GM12878 (cell line): ENCODE results near the gene PRM3. TPM values are rescaled to one million over a fixed set of nuclear protein-coding genes. Genes with fewer than 3 reads are reported as not detected.

ENCODE experiments used
- ATF7 ChIP-seq: fragments of 450-650 bp; IDR thresholded peaks from 2 replicates; pipeline ENCODE4 v1.6.1; 2016; ENCODE audit warnings: low read depth, mild to moderate bottlenecking
- CBFB ChIP-seq: IDR thresholded peaks from 2 replicates; pipeline ENCODE4 v1.6.1; 2016; ENCODE audit warnings: antibody characterized with exemption, low read depth
- EED ChIP-seq: sonication (generic); IDR thresholded peaks from 2 replicates; pipeline ENCODE4 v1.6.1; 2016; ENCODE audit warnings: antibody characterized with exemption, low read depth
- EZH2 ChIP-seq: IDR thresholded peaks from 2 replicates; pipeline ENCODE4 v1.6.1; 2012; ENCODE audit warnings: low read depth, mild to moderate bottlenecking, control low read depth, inconsistent platforms, low read length, borderline replicate concordance; ENCODE audit not compliant: control insufficient read depth
- FOXK2 ChIP-seq: fragments of 450-650 bp; IDR thresholded peaks from 2 replicates; pipeline ENCODE4 v1.6.1; 2017; ENCODE audit warnings: mild to moderate bottlenecking, moderate library complexity
- GATAD2B ChIP-seq: fragments of 450-650 bp; conservative IDR thresholded peaks from 2 replicates; pipeline ENCODE4 v1.6.1; 2017; ENCODE audit warnings: low read depth, mild to moderate bottlenecking, moderate library complexity
- HDAC6 ChIP-seq: fragments of 200-600 bp; sonication (generic); IDR thresholded peaks from one replicate; pipeline ENCODE4 v1.8.0; 2017; ENCODE audit warnings: antibody characterized with exemption; ENCODE audit not compliant: unreplicated experiment
- MEF2B ChIP-seq: fragments of 450-650 bp; IDR thresholded peaks from 2 replicates; pipeline ENCODE4 v1.6.1; 2018; ENCODE audit warnings: mild to moderate bottlenecking, moderate library complexity; ENCODE audit not compliant: partially characterized antibody, poor library complexity, severe bottlenecking
- NFIC ChIP-seq: IDR thresholded peaks from 2 replicates; pipeline ENCODE4 v1.6.1; 2012; ENCODE audit warnings: low read depth, mild to moderate bottlenecking, inconsistent platforms, low read length, moderate library complexity
- RAD51 ChIP-seq: fragments of 450-650 bp; IDR thresholded peaks from 2 replicates; pipeline ENCODE4 v1.6.1; 2016; ENCODE audit warnings: moderate library complexity, mild to moderate bottlenecking, inconsistent platforms
- RB1 ChIP-seq: fragments of 450-650 bp; formaldehyde crosslinking; IDR thresholded peaks from 2 replicates; pipeline ENCODE4 v1.6.1; 2017; ENCODE audit warnings: mild to moderate bottlenecking, borderline replicate concordance
- SKIL ChIP-seq: fragments of 450-650 bp; IDR thresholded peaks from 2 replicates; pipeline ENCODE4 v1.6.1; 2017; ENCODE audit warnings: mild to moderate bottlenecking, low read depth, inconsistent platforms; ENCODE audit not compliant: poor library complexity, severe bottlenecking
- SMARCA5 ChIP-seq: fragments of 450-650 bp; IDR thresholded peaks from 2 replicates; pipeline ENCODE4 v1.6.1; 2017; ENCODE audit warnings: mild to moderate bottlenecking
- SREBF1 ChIP-seq: IDR thresholded peaks from 2 replicates; pipeline ENCODE4 v1.6.1; 2012; ENCODE audit warnings: mild to moderate bottlenecking, low read length
- YY1 ChIP-seq: IDR thresholded peaks from 2 replicates; pipeline ENCODE4 v1.6.1; 2011; ENCODE audit warnings: low read depth, mild to moderate bottlenecking, low read length
- ZBTB33 ChIP-seq: fragments of 450-650 bp; IDR thresholded peaks from 2 replicates; pipeline ENCODE4 v1.6.1; 2017; ENCODE audit warnings: mild to moderate bottlenecking
- ZNF207 ChIP-seq: fragments of 450-650 bp; IDR thresholded peaks from 2 replicates; pipeline ENCODE4 v1.6.1; 2014; ENCODE audit warnings: antibody characterized with exemption, mild to moderate bottlenecking, borderline replicate concordance
- ZSCAN29 ChIP-seq: fragments of 450-650 bp; IDR thresholded peaks from 2 replicates; pipeline ENCODE4 v1.6.1; 2017; ENCODE audit warnings: mild to moderate bottlenecking, moderate library complexity
- polyA plus RNA-seq, 11 experiments: library from polyadenylated mRNA; depleted of rRNA in 4 of 11; unstranded in 6 of 11; stranded (reverse) in 5 of 11; fragments of >200 nt; fragmentation: Nextera tagmentation in 4 of 11; fragmentation: Illumina TruSeq in 1 of 11; extraction: Ambion mirVana in 4 of 11; extraction: Trizol in 1 of 11; gene quantifications; 1 replicate in 1 of 11; 2 replicates in 10 of 11; pipeline versions ENCODE4 v1.2.1 to v1.2.3, GENCODE V29; 2011 to 2016; ENCODE audit warnings: inconsistent platforms in 2 of 11, missing spikeins in 2 of 11, low read depth in 1 of 11
- total RNA-seq, 4 experiments: library from RNA; depleted of rRNA in 3 of 4; stranded (reverse); fragments of >200 nt in 3 of 4; fragmentation: Illumina TruSeq in 1 of 4; extraction: Trizol in 1 of 4; gene quantifications; 2 replicates each; pipeline versions ENCODE4 v1.2.1 to v1.2.3, GENCODE V29; 2013 to 2021
- TF ChIP-seq, protein P1 (sequence below): IDR thresholded peaks from 2 replicates; pipeline ENCODE4 v1.6.1; 2012; ENCODE audit warnings: improper control_type of control experiment, low read depth, low read length; ENCODE audit not compliant: insufficient replicate concordance

The PRM3 gene
- total and polyA plus RNA-seq, 10 of the 15 experiments (the other 5 are each of a cell fraction or from before 2014, with no cell fraction given): not detected

- TF ChIP-seq YY1 (0 out of 2 replicates have a peak, but pooled peaks have one; percentile 46), EED (peak; percentile 69; the same call in 1 of the 2 replicates), ZSCAN29 (0 out of 2 replicates have a peak, but pooled peaks have one; percentile 16), NFIC (no peak), HDAC6 (no peak), ATF7 (peak; percentile 91), RB1 (peak; percentile 43; the same call in 1 of the 2 replicates), FOXK2 (0 out of 2 replicates have a peak, but pooled peaks have one; percentile 25), MEF2B (peak; percentile 54), GATAD2B (0 out of 2 replicates have a peak, but pooled peaks have one; percentile 41), SKIL (no peak), ZBTB33 (no peak), SMARCA5 (peak; percentile 93), RAD51 (peak; percentile 24), EZH2 (no peak), ZNF207 (peak; percentile 24; the same call in 1 of the 2 replicates), SREBF1 (no peak), CBFB (0 out of 2 replicates have a peak, but pooled peaks have one; percentile 41)
- TF ChIP-seq, protein P1, sequence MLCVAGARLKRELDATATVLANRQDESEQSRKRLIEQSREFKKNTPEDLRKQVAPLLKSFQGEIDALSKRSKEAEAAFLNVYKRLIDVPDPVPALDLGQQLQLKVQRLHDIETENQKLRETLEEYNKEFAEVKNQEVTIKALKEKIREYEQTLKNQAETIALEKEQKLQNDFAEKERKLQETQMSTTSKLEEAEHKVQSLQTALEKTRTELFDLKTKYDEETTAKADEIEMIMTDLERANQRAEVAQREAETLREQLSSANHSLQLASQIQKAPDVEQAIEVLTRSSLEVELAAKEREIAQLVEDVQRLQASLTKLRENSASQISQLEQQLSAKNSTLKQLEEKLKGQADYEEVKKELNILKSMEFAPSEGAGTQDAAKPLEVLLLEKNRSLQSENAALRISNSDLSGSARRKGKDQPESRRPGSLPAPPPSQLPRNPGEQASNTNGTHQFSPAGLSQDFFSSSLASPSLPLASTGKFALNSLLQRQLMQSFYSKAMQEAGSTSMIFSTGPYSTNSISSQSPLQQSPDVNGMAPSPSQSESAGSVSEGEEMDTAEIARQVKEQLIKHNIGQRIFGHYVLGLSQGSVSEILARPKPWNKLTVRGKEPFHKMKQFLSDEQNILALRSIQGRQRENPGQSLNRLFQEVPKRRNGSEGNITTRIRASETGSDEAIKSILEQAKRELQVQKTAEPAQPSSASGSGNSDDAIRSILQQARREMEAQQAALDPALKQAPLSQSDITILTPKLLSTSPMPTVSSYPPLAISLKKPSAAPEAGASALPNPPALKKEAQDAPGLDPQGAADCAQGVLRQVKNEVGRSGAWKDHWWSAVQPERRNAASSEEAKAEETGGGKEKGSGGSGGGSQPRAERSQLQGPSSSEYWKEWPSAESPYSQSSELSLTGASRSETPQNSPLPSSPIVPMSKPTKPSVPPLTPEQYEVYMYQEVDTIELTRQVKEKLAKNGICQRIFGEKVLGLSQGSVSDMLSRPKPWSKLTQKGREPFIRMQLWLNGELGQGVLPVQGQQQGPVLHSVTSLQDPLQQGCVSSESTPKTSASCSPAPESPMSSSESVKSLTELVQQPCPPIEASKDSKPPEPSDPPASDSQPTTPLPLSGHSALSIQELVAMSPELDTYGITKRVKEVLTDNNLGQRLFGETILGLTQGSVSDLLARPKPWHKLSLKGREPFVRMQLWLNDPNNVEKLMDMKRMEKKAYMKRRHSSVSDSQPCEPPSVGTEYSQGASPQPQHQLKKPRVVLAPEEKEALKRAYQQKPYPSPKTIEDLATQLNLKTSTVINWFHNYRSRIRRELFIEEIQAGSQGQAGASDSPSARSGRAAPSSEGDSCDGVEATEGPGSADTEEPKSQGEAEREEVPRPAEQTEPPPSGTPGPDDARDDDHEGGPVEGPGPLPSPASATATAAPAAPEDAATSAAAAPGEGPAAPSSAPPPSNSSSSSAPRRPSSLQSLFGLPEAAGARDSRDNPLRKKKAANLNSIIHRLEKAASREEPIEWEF: no peak
These were observed 21.6 kb downstream of the PRM3 start (continued) for GRCh38 chr16:11251525-11252481.
